HUES48 (cell line): ENCODE results near the gene TBC1D22A.
"Not testable (repeated sequence)": the region's sequence is repeated elsewhere in the genome, so short reads cannot be mapped to it uniquely, and the experiment has no call there.

Experiments used
- H3K27ac ChIP-seq: one replicate; pipeline ENCODE4 v1.7.0; 2013; ENCODE audit warnings: low read depth, low read length, inconsistent platforms
- H3K27me3 ChIP-seq: 2 replicates; pipeline ENCODE4 v1.6.1; 2013; ENCODE audit warnings: mild to moderate bottlenecking, low read length; ENCODE audit not compliant: control insufficient read depth, insufficient read depth
- H3K36me3 ChIP-seq: 2 replicates; pipeline ENCODE4 v1.6.1; 2013; ENCODE audit warnings: low read length; ENCODE audit not compliant: control insufficient read depth, insufficient read depth
- H3K4me1 ChIP-seq: 2 replicates; pipeline ENCODE4 v1.6.1; 2013; ENCODE audit warnings: mild to moderate bottlenecking, low read length; ENCODE audit not compliant: control insufficient read depth, insufficient read depth
- H3K4me3 ChIP-seq: 2 replicates; pipeline ENCODE4 v1.5.1; 2013; ENCODE audit warnings: mild to moderate bottlenecking, low read depth, low read length
- H3K9ac ChIP-seq: 2 replicates; pipeline ENCODE4 v1.6.1; 2013; ENCODE audit warnings: mild to moderate bottlenecking, low read depth, low read length, moderate library complexity
- H3K9me3 ChIP-seq: 2 replicates; pipeline ENCODE4 v1.6.1; 2013; ENCODE audit warnings: low read length; ENCODE audit not compliant: control insufficient read depth, insufficient read depth

The TBC1D22A gene

DNA sequence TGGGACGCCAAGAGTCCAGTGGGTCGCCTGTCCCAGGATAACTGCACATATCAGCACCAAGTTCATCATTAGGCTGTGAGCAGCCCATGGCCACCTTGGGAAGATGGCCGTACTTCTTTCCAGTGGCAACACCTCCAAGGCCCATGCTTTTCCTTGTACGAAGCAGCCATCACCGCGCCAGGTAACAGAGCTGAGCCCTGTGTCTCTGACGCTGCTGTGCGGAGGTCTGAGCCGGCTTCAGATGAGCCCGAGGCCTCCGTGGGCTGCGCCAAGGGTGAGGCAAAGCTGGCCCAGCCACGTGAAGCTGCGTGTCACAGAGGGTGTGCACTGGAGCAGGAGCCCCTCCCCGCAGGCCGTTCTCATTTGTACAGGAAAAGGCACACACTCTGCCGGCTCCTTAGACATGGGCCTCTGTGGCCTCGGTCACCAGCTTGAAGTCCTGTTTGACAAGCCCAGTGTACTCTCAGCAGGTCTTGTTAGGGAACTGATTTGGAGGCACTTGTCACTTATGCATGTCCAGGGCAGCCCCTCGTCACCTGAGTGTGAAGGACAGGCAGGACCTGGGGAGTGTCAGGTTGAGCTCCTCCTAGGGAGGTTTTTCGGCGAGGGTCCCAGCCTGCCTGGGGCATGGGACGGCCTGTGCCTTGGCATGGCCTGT, 401.5 kb downstream of the TBC1D22A start:
- no peaks in the 10 kb centered on the region for H3K4me1 ChIP-seq
- no peaks in the 10 kb centered on the region for H3K27me3 ChIP-seq
- no peak overlapping the region for H3K4me3 ChIP-seq
- no peaks in the 10 kb centered on the region for H3K36me3 ChIP-seq
- no peak overlapping the region for H3K9ac ChIP-seq
- no peak overlapping the region for H3K27ac ChIP-seq
- H3K9me3 ChIP-seq: peaks cover 6% of the 10 kb centered on the region

DNA sequence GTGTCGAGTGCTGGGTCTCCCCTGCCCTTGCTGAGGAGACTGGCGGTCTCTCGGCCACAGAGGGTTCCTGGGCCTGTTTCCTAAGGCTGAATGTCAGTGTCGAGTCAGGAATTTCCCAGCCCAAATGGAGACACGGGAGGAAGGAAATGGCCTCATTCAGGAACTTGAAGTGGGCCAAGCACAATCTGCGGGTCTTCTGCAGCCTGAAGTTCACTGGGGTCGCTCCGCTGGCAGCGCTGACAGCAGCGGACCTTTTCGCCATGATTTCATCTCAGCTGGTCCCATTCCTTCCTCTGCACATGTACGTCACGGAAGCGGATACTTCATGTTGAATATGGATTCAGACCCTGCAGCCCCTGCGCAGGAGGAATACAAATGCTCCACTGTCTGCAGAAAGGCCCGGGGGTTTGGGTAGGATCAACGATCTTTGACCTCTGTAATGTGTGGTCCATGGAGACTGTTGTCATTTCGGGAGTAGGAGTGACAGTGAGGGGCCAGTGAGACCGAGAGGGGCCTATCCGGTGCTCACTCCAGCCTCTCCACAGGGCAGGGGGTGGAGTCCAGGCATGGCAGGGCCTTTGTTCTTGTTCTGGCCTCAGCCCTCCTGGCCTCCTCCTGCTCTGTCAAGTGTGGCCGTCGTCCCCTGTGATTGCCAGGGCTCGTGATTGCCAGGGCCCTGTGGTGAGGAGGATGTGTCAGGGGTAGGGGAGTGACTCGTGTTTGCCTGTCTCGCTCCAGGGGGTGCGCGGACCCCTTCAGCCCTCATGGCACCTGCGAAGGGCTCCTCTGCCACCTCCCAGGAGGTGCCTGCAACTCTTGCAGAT, 402.3 kb downstream of the TBC1D22A start:
- H3K27me3 ChIP-seq: no peaks in the 10 kb centered on the region
- no peaks in the 10 kb centered on the region for H3K4me1 ChIP-seq
- H3K36me3 ChIP-seq: no peaks in the 10 kb centered on the region
- peaks cover 6% of the 10 kb centered on the region for H3K9me3 ChIP-seq
- H3K9ac ChIP-seq: no peak overlapping the region
- no peak overlapping the region for H3K27ac ChIP-seq
- H3K4me3 ChIP-seq: no peak overlapping the region

DNA sequence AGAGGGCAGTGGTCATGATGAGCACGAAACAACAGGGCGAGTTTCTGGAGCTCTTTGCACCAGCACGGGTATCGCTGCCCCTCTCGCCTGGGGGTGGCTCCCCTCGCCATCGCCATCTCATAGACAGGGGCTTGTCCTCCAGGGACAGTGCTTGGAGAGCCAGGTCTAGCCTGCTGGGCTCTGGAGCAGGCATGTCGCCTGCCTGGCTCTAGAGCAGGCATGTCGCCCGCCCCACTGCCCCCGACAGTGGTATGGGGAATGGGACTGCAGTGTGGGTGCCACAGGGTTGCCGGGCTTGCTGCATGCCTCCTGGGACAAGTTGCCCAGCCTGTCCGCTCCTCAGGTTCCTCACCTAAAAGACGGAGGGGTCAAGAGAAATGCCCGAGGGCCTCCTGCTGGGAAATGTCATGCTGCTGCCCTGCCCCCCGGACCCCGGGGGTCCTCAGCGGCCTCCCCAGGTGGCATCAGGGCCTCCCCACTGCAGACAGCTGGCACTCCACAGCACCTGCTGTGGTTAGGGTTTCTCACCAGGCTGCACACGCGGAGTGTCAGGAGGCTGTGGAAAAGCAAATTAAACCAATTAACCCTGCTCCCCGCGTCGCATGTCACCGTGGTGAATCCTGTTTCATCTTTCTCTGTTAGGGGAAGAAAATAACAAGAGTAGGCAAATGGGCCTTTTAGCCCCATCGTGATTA, 403.0 kb downstream of the TBC1D22A start:
- H3K4me1 ChIP-seq: no peaks in the 10 kb centered on the region
- no peak overlapping the region for H3K9ac ChIP-seq
- no peak overlapping the region for H3K4me3 ChIP-seq
- H3K9me3 ChIP-seq: peaks cover 6% of the 10 kb centered on the region
- H3K36me3 ChIP-seq: no peaks in the 10 kb centered on the region
- H3K27ac ChIP-seq: no peak overlapping the region
- no peaks in the 10 kb centered on the region for H3K27me3 ChIP-seq

DNA sequence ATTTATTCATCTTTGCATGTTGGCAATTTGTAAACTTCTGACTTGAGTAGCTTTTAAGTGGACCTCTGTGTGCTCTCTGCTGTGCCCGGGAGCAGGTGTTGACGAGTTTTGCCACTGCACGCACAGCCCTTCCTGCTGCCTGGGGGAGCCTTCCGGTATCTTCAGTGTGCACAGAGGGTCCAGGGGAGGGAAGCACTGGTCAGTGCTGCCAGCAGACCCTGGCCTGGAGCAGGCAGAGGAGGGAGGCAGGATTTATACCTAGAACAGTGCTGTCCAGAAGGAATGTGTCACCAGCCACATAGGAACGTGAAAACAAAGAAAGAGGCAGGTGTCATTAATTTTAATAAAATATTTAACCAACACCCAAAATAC, 403.6 kb downstream of the TBC1D22A start:
- Histone ChIP-seq H3K4me1 (no peaks in the 10 kb centered on the region), H3K4me3 (no peak overlapping the region), H3K36me3 (no peaks in the 10 kb centered on the region), H3K27me3 (no peaks in the 10 kb centered on the region), H3K9me3 (peaks cover 6% of the 10 kb centered on the region), H3K27ac (no peak overlapping the region), H3K9ac (no peak overlapping the region)

DNA sequence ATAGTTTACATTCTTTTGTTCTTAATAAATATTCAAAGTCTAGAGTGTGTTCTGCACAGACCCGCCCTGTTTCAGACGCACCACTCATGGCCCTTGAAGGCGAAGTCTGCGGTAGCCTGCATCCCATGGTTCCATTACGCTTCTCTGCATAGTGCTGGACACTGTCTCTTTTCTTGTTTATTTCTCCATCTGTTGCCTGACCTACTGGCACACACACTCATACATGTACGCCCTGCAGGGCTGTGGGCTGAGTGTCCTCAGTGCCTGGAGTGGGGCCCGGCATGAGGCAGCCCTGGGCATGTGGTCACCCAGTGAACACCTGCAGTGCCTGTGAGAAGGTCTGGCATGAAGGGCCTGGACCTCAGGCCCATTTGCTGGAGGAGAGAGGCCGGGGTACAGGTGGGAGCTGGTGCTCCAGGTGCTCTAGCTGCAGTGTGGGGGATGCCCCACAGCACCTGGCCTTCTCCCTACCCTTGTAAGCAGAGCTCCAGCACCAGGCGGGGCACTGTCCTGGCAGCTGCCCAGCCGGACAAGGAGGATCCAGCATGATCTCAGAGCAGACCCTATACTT, 404.1 kb downstream of the TBC1D22A start:
- Histone ChIP-seq H3K4me1 (no peaks in the 10 kb centered on the region), H3K9ac (no peak overlapping the region), H3K4me3 (no peak overlapping the region), H3K9me3 (peaks cover 6% of the 10 kb centered on the region), H3K27ac (no peak overlapping the region), H3K36me3 (no peaks in the 10 kb centered on the region), H3K27me3 (no peaks in the 10 kb centered on the region)

DNA sequence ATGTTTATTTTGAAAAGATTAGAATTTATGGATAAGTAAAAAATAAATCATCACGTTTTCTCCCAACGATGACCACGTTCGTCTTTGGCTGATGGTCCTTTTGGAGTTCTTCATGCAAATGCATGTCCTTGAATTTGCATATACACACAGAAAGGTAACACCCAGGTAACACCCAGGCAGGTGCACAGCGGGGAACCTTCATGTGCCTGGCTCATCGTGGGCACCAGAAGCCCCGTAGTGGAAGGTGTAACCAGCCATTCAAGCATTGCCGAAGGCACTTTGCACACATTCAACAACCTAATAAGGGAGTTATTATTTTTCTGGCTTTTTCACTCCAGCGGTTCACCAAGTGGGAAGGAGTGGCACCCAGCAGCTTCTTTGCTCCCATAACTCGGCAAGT, 404.6 kb downstream of the TBC1D22A start:
- H3K27ac ChIP-seq: no peak overlapping the region
- H3K27me3 ChIP-seq: no peaks in the 10 kb centered on the region
- H3K9ac ChIP-seq: no peak overlapping the region
- H3K9me3 ChIP-seq: peaks cover 6% of the 10 kb centered on the region
- no peaks in the 10 kb centered on the region for H3K36me3 ChIP-seq
- H3K4me3 ChIP-seq: no peak overlapping the region
- H3K4me1 ChIP-seq: no peaks in the 10 kb centered on the region

DNA sequence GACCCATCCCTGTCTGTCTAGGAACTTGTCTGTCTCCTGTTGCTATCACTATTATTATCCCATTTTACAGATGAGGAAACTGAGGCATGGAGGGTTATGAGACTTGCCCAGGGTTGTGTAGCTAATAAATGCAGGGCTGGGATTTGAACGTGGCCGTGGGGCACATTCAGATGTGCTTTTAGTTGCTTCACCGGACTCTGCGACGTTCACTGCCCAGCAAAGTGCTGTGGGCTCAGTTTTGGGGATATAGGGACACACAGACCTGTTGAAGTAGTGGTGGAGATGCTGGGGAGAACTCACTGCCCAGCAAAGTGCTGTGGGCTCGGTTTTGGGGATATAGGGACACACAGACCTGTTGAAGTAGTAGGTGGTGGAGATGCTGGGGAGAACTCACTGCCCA, 405.5 kb downstream of the TBC1D22A start:
- H3K27ac ChIP-seq, H3K4me3 ChIP-seq, H3K4me1 ChIP-seq, H3K27me3 ChIP-seq, H3K36me3 ChIP-seq, H3K9me3 ChIP-seq, H3K9ac ChIP-seq: not testable (repeated sequence)

DNA sequence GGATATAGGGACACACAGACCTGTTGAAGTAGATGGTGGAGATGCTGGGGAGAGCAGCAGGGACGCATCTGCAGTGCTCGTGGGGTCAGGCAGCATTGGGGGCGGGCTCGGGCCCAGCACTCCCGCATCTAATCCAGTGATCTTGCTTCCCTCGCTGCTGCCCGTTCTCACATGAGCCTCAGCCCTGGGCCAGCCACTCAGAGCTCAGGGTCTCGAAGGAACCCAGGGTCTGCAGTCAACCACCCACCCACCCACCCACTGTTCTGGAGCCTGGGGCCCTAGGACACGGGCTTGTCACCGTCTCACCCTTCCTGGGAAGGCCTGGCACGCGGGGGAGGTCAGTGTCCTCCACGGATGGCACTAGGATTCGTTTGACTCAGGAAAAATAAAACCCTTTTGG, 406.0 kb downstream of the TBC1D22A start:
- H3K36me3 ChIP-seq: no peaks in the 10 kb centered on the region
- H3K9me3 ChIP-seq: peaks cover 6% of the 10 kb centered on the region
- H3K4me1 ChIP-seq: no peaks in the 10 kb centered on the region
- H3K27me3 ChIP-seq: no peaks in the 10 kb centered on the region
- no peak overlapping the region for H3K9ac ChIP-seq
- no peak overlapping the region for H3K4me3 ChIP-seq
- no peak overlapping the region for H3K27ac ChIP-seq

DNA sequence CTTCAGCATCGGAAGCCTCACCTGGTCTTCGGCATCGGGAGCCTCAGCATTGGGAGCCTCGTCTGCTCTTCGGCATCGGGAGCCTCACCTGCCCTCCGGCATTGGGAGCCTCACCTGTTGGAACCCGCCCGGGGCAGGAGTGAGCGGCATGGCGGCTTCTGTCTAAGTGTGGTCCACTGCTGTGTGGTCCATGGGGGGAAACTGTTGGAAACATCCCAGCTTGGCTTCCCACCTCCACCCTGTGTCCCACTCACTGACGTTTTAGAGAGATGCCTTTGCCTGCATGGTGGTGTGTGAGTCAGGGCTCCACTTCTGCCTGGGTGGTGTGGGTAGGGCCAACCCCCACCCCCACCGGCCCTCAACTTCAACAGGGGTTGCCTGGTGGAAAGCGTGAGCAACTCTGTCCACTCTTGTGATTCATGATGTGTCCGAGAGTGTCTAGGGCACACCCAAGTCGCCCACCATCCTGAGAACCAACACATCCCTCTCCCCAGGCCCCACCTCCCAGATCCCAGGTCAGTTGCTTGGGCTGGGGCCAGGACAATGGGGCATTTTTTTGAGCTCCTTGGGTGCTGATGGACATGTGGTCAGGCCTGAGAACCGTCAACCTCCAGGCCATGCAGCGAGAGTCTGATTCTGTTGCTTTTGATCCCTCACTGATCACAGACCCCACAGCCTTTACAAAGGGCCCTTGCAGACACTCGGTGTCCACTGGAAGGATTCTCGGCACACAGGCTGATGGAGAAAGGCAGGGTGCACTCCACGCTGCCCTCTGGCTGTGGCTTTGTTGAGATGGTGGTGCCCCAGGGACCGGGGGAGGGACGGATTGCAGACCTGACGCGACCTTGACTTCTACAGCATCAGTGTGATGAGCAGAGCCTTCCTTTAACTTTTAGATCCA, 406.7 kb downstream of the TBC1D22A start:
- Histone ChIP-seq H3K36me3 (no peaks in the 10 kb centered on the region), H3K27me3 (no peaks in the 10 kb centered on the region), H3K9ac (no peak overlapping the region), H3K4me1 (no peaks in the 10 kb centered on the region), H3K27ac (no peak overlapping the region), H3K9me3 (peaks cover 6% of the 10 kb centered on the region), H3K4me3 (no peak overlapping the region)

DNA sequence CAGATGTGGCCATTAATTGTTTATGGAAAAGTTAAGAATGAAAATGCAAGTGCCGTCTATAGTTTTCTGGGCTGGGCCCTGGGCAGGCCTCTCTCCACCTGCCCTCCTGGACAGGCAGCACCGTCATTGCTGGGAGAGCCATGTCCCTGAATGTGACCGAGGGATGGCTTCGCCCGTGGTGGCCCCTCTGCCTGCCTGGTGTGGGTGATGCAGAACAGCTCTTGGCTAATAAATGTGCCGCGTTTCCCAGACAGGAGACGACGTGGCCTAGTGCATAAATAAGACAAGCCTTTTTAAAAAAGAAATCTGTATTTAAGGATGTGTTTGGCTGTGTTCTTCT, 407.3 kb downstream of the TBC1D22A start:
- Histone ChIP-seq H3K9me3 (peaks cover 6% of the 10 kb centered on the region), H3K9ac (no peak overlapping the region), H3K4me3 (no peak overlapping the region), H3K27me3 (no peaks in the 10 kb centered on the region), H3K27ac (no peak overlapping the region), H3K4me1 (no peaks in the 10 kb centered on the region), H3K36me3 (no peaks in the 10 kb centered on the region)
